GM15510 (cell line): ENCODE data around the gene GPBP1.

ENCODE experiments used
- POLR2A ChIP-seq: IDR thresholded peaks from 3 replicates; pipeline ENCODE4 v1.6.1; 2011; ENCODE audit warnings: borderline replicate concordance; ENCODE audit not compliant: insufficient read length; ENCODE audit errors: extremely low read depth

The GPBP1 gene

DNA sequence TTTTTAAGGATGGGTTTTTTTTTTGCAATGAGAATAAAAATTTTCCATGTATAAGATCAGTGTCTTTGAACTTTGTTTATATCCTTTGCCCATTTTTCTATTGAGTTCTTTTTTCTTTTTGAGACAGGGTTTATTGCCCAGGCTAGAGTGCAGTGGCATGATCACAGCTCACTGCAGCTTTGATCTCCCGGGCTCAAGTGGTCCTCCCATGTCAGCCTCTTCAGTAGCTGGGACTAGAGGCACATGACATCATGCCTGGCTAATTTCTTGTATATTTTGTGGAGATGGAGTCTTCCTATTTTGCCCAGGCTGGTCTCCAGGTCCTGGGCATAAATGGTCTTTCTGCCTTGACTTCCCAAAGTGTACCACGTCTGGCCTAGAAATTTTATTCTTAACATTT, 21.2 kb downstream of the GPBP1 start:
- no peak for TF ChIP-seq POLR2A

DNA sequence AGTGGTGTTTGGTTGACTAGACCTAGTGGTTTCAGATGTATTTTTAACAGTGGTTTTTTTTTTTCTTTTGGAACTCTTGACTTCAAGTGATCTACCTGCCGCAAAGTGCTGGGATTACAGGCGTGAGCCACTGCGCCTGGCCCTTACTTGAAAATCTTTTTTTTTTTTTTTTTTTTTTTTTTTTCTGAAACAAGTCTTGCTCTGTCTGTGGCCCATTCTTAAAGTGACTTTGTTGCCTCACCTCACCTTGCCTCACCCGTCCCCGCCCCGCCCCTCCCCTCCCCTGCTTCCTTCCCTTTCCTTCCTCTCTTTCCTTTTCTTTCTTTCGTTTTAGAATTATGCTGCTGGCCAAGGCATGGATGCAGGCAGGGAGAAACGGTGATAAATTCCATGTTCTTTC, 26.0 kb downstream of the GPBP1 start:
- TF ChIP-seq POLR2A: no peak

DNA sequence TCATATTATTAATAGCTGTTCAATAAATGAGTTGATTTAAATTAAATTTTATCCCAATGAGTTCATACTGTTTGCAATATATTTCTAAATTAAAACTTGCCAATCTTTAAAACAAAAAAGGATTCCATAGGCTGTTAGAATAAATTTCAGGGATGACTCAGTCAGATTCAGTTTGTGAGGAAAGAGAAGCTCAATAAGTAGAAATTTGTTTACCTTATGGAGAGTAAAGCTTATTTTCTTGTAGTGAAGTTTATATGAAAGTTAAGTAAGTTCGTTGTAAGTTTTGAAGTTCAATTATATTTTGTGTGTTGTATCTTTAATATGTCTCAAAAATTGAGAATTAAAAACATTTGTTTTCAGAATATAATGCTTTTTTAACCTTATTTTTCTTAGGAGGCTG, 29.0 kb downstream of the GPBP1 start:
- no peak for TF ChIP-seq POLR2A

DNA sequence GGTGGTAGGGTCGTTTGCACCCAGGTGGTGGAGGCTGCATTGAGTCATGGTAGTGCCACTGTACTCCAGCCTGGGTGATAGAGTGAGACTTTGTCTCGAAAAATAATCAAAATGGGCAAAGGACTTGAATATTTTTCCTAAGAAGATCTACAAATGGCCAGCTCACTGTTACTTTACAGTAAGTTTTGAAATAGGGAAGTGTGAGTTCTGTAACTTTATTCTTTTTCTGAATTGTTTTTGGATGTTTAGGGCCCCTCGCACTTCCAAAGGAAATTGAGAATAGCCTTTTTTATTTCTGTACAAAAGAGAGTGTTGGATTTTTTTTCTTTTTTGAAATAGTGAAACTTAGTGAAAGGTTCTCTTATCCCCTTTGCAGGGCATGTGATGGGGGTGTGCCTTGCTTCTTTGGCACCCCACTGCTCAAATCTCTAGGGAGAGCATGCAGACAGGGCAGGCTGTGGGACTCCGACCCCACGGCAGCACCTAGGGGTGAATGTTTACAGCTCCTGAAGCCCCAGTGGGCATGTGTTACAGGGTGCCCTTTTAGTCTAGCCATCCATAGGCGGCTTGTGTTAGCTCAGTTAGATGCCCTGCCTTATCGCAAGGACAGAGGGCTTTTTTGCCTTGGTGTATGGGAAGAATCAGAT, 33.3 kb downstream of the GPBP1 start:
- no peak for TF ChIP-seq POLR2A

DNA sequence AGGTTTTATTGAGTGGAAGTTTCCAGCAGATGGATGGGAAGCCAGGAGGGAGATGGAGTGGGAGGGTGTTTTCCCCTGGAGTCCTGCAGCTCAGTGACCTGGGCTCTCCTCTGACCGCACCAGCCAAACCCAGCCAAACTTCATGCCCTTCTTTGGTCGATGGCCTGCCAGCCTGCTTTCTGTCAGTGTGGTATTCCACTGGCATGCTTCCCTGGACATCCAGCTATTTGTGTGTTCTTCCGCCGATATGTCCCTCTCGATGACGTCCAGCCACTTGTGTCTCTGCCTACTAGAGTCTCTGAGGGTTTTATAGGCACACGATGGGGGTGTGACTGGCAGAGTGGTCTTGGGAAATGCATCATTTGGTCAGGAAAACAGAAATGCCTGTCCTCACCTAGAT, 33.8 kb downstream of the GPBP1 start:
- TF ChIP-seq POLR2A: no peak

DNA sequence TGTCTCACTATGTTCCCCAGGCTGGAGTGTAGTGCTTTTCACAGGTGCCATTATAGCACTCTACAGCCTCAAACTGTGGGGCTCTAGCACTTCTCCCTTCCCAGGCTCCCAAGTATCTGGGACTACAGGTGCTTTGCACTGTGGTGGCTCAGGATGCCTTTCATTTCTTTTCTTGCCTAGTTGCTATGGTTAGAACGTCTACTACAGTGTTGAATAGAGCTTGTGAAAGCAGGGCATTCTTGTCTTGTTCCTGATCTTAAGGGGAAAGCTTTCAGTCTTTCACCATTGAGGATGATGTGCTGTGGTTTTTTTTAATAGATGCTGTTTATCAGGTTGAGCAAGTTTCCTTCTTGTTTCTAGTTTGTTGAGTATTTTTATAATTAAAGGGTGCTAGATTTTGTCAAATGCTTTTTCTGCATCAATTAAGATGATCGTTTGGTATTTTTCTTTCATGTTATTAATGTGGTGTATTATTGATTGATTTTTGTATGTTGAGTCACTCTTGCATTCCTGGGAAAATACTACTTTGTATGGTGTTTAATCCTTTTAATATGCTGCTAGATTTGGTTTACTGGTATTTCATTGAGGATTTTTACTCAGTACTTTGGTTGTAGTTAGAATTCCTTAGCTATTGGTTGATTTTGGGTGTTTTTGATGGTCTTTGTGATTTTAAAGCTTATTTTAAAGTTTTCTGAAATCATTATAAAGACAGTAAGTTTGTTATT, 35.6 kb downstream of the GPBP1 start:
- TF ChIP-seq POLR2A: no peak

DNA sequence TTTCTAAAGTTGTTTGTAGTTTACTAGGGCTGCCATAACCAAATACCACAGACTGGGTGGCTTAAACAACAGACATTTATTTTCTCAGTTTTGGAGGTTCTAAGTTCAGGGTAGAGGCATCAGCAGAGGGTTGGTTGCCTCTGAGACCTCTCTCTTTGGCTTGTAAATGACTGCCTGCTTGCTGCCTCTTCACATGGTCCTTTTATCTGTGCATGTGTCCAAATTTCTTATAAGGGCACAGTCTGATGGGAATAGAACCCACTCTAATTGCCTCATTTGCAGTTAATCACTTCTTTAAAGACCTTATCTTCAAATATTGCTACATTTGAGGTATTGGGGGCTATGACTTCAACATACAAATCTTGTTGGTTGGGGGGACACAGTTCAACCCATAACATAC, 36.8 kb downstream of the GPBP1 start:
- no peak for TF ChIP-seq POLR2A

DNA sequence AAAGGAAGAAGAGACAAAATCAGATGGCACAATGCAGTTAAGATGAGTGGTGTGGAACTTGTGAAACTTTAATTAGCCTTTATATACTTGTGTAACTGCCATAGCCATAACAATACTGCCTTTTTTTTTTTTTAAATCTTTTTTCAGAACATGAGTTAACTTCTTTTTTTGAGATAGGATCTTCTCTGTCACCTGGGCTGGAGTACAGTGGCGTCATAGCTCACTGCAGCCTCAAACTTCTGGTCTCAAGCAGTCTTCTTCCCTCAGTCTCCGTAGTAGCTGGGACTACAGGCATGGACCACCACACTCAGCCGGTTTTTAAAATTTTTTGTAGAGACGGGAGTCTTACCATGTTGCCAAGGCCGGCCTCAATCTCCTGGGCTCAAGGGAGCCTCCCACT, 37.2 kb downstream of the GPBP1 start:
- no peak for TF ChIP-seq POLR2A

DNA sequence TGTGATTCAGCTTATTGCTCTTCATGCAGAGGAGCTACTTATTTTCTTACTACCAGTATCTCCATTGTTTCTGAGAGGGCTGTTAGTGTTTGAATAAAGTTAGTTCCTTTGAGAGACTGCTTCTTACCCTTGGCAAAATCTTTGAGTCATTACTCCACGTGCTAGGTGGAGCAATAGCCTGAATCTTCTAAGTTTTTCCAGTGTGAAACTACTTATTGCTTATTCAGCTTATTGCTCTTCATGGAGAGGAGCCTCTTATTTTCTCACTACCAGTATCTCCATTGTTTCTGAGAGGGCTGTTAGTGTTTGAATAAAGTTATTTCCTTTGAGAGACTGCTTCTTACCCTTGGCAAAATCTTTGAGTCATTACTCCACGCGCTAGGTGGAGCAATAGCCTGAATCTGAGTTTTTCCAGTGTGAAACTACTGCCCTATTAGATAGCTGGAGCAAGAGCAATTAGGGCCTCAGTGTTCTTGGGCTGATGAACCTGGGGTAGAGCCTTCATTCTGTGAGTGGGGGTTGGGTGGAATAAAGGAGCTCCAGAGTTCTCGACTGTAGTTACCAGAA, 41.9 kb downstream of the GPBP1 start:
- no peak for TF ChIP-seq POLR2A

DNA sequence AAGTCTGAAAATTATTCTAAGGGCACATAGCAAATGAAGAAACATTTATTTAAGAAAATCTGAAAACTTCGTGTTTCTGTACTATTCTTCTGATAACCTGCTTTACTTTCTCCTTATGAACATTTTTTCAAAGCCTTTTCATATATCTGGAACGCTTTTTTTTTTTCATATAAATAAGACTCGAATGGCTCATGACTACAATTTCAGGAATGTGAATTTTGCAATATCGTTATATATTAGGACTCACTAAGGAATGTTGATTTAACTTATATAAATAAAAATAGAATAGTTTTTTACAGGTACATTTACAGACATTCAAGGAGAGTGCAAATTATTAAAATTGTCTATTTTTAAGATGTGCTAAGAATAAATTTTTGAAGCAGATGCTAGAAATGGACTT, 42.9 kb downstream of the GPBP1 start:
- TF ChIP-seq POLR2A: no peak

DNA sequence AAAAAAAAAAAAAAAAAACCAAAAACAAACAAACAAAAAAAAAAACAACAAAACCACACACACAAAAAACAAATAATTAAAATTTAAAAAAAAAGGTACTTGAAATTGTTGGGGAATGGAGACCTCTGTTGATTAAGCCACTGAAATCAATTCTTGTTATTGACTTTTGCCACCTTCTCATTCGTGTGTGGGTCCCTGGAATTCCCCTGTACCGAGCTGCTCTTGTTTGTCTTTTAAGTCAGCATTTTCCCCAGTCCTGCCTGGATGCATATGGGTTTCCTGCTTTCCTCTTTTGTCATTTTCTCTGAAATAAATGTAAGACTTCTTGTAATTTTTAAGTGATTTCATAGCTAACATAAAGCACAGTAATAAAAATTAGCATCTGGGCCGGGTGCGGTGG, 45.5 kb downstream of the GPBP1 start:
- no peak for TF ChIP-seq POLR2A

DNA sequence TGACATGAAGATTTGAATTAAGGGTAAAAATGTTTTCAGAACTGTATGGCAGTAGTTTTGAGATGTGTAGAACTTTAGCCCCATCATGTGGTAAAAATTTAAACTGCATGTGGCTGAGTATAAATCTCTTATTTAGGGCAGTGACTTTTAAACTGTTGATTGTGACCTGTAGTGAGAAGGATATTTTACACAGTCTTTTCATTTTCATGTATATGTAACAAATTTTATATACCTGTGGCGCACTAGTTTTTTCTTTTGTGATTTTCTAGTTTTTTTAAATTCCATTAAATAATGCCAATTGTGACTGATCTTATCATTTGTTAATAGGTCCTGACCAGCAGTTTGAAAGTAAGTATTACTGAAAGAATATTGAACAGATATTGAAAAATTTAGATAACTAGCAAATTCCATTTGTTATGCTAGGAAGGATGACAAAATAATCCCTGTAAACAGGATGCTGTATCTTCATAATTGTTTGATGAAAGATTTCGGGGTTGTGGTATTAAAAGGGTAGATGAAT, 47.2 kb downstream of the GPBP1 start:
- no peak for TF ChIP-seq POLR2A

DNA sequence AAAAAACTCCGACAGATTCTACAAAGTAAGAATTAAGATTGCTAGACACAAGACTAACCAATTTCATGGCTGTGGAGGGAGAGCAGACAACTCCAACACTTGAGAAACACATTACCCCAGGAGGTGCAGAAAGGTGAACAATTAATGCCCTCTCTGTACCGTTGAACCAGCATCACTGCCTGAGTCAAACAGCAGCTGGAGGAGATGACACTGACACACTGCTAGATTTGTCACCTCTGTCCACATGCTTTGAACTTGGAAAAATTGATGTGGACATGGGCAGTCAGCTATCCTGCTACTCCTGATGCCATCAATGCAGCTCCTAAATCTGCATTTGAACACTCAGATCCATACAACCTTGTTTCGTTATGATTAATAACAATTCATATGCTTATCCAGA, 51.7 kb downstream of the GPBP1 start:
- no peak for TF ChIP-seq POLR2A

DNA sequence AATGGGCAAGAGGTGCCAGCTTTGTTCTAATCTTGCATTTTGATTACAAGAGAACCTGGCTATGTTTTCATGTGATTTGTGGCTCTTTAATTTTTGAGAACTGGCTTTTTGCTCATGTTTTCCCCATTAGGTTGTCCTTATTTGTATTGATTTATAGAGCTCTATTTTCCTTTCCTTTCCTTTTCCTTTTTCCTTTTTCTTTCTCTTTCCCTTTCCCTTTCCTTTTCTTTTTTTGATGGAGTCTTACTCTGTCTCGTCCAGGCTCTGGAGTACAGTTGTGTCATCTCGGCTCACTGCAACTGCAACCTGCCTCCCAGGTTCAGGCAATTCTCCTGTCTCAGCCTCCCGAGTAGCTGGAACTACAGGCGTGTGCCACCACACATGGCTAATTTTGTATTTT, 55.5 kb downstream of the GPBP1 start:
- no peak for TF ChIP-seq POLR2A

DNA sequence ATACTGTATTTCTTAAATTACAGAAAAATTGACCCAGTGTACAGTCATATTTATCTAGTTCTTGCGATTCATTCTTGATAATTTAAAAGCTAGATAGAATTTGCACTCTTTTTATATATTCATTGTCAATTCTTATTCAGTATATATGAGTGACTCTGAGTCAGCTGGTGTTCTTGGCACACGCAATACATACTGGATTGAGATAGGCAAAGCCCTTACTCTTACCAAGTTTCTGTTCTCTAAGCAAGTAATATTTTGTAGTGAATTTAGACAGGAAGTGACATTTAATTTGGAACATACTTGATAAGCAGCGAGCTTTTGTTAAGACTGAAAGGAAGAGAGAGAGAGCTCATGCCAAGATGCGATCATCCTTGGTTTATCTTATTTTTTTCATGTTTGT, 57.7 kb downstream of the GPBP1 start:
- TF ChIP-seq POLR2A: no peak
